NCI-H1694 treated with DMSO at 0.1 percent for 48 hours (cell line): ENCODE data around the gene KCNH5.

Source experiments
- DNase-seq: peaks from one replicate; lab custom pipeline; 2025; lab: John Stamatoyannopoulos, UW

Gene KCNH5

GRCh38 chr14:63045234-63045611 is at the start of gene KCNH5:
TSS of gene KCNH5 (minus strand) at chr14:63045458. CDS start at chr14:63045186, 272 bp downstream.
- peak; percentile 60 for DNase-seq

GRCh38 chr14:63091394-63091996 is 46.2 kb upstream of the KCNH5 start:
- no peak for DNase-seq

GRCh38 chr14:63088865-63089264 is 43.6 kb upstream of the KCNH5 start:
- no peak for DNase-seq

- DNase-seq = no peak
Observed at GRCh38 chr14:63078569-63078968, 33.3 kb upstream of the KCNH5 start.

GRCh38 chr14:63076488-63076887 is 31.2 kb upstream of the KCNH5 start:
- no peak for DNase-seq

- no peak for DNase-seq
Observed at GRCh38 chr14:63055631-63056030, 10.4 kb upstream of the KCNH5 start.

- no peak for DNase-seq
Observed at GRCh38 chr14:63051992-63052391, 6.7 kb upstream of the KCNH5 start.

GRCh38 chr14:63051301-63051700 is 6.0 kb upstream of the KCNH5 start:
- no peak for DNase-seq

GRCh38 chr14:63050694-63051093 is 5.4 kb upstream of the KCNH5 start:
- DNase-seq = no peak

- DNase-seq = no peak
Observed at GRCh38 chr14:63046339-63047268, 1.3 kb upstream of the KCNH5 start.

- DNase-seq = peak; percentile 61
Observed at GRCh38 chr14:63045612-63046320, 508 bp upstream of the KCNH5 start.

- peak; percentile 60 for DNase-seq
Observed at GRCh38 chr14:63039866-63040265, 5.4 kb downstream of the KCNH5 start.

- no peak for DNase-seq
Observed at GRCh38 chr14:63032641-63033040, 12.6 kb downstream of the KCNH5 start.

GRCh38 chr14:63032076-63032475 is 13.2 kb downstream of the KCNH5 start:
- DNase-seq = no peak

GRCh38 chr14:63030113-63030512 is 15.1 kb downstream of the KCNH5 start:
- no peak for DNase-seq

GRCh38 chr14:63027719-63028118 is 17.5 kb downstream of the KCNH5 start:
- DNase-seq = no peak

- DNase-seq = no peak
Observed at GRCh38 chr14:63026491-63026890, 18.8 kb downstream of the KCNH5 start.

- no peak for DNase-seq
Observed at GRCh38 chr14:63014621-63015020, 30.6 kb downstream of the KCNH5 start.

- DNase-seq = no peak
Observed at GRCh38 chr14:63012171-63012570, 33.1 kb downstream of the KCNH5 start.

- DNase-seq = no peak
Observed at GRCh38 chr14:63011623-63012022, 33.6 kb downstream of the KCNH5 start.

- DNase-seq = no peak
Observed at GRCh38 chr14:63009495-63009894, 35.8 kb downstream of the KCNH5 start.

GRCh38 chr14:63006531-63006930 is 38.7 kb downstream of the KCNH5 start:
- DNase-seq = no peak

- DNase-seq = no peak
Observed at GRCh38 chr14:62994096-62994495, 51.2 kb downstream of the KCNH5 start.
